ENCODE data around the gene UBE2U.
"Not testable (repeated sequence)": the region's sequence is repeated elsewhere in the genome, so short reads cannot be mapped to it uniquely, and the experiment has no call there.

Gene UBE2U

GRCh38 chr1:64194168-64195080, 9.0 kb upstream of the UBE2U start:
- no peak for DNase-seq (ENCODE audit: low read depth)

GRCh38 chr1:64195081-64195395, 8.4 kb upstream of the UBE2U start:
- DNase-seq (ENCODE audit: low read depth): no peak

GRCh38 chr1:64196074-64196870, 7.2 kb upstream of the UBE2U start:
- DNase-seq (ENCODE audit: low read depth): no peak

GRCh38 chr1:64197076-64197475, 6.3 kb upstream of the UBE2U start:
- DNase-seq (ENCODE audit: low read depth): no peak

- DNase-seq (ENCODE audit: low read depth): no peak
These were observed 4.3 kb upstream of the UBE2U start for GRCh38 chr1:64199154-64199553.

GRCh38 chr1:64200064-64200463, 3.4 kb upstream of the UBE2U start:
- DNase-seq (ENCODE audit: low read depth): no peak

GRCh38 chr1:64209221-64209620, 5.8 kb downstream of the UBE2U start:
- no peak for DNase-seq (ENCODE audit: low read depth)

GRCh38 chr1:64212031-64212430, 8.6 kb downstream of the UBE2U start:
- DNase-seq (ENCODE audit: low read depth): peak; percentile 82

- no peak for DNase-seq (ENCODE audit: low read depth)
These were observed 12.2 kb downstream of the UBE2U start for GRCh38 chr1:64215576-64215975.

GRCh38 chr1:64220241-64220640, 16.8 kb downstream of the UBE2U start:
- DNase-seq (ENCODE audit: low read depth): no peak

GRCh38 chr1:64223329-64224151, 20.1 kb downstream of the UBE2U start:
- peak; percentile 68 for DNase-seq (ENCODE audit: low read depth)

GRCh38 chr1:64224236-64224635, 20.8 kb downstream of the UBE2U start:
- DNase-seq (ENCODE audit: low read depth): not testable (repeated sequence)

GRCh38 chr1:64228167-64228957, 24.9 kb downstream of the UBE2U start:
- DNase-seq (ENCODE audit: low read depth): peak; percentile 49

- no peak for DNase-seq (ENCODE audit: low read depth)
These were observed 25.9 kb downstream of the UBE2U start for GRCh38 chr1:64229307-64229706.

GRCh38 chr1:64231153-64231552, 27.7 kb downstream of the UBE2U start:
- no peak for DNase-seq (ENCODE audit: low read depth)

GRCh38 chr1:64231654-64232053, 28.2 kb downstream of the UBE2U start:
- no peak for DNase-seq (ENCODE audit: low read depth)

GRCh38 chr1:64234714-64235113, 31.3 kb downstream of the UBE2U start:
- DNase-seq (ENCODE audit: low read depth): no peak

GRCh38 chr1:64235181-64235580, 31.8 kb downstream of the UBE2U start:
- DNase-seq (ENCODE audit: low read depth): no peak

- no peak for DNase-seq (ENCODE audit: low read depth)
These were observed 32.5 kb downstream of the UBE2U start for GRCh38 chr1:64235910-64236309.

- no peak for DNase-seq (ENCODE audit: low read depth)
These were observed 33.1 kb downstream of the UBE2U start for GRCh38 chr1:64236541-64236954.

- not testable (repeated sequence) for DNase-seq (ENCODE audit: low read depth)
These were observed 36.1 kb downstream of the UBE2U start for GRCh38 chr1:64239519-64239918.

- DNase-seq (ENCODE audit: low read depth): no peak
These were observed 36.8 kb downstream of the UBE2U start for GRCh38 chr1:64240206-64240605.
